ENCODE data around the gene RASL12.

DNA sequence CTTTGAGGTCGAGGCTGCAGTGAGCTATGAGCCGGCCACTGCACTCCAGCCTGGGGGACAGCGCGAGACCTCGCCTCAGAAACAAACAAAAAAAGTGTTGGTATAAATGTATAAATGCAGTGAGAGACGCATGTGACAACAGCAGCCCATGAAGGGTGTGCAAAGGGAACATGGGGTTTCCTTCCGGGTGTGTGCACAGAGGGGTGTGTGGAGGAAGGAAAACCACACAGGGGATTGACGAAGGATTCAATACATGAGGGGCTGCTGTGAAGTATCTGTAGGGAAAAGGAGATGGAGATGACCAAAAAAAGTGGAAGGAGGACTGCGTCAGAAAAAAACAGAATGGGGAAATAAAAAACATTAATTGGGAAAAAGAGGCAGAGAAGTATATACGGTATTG lies 39.5 kb downstream of the RASL12 start:
- TF ChIP-seq, protein P1, sequence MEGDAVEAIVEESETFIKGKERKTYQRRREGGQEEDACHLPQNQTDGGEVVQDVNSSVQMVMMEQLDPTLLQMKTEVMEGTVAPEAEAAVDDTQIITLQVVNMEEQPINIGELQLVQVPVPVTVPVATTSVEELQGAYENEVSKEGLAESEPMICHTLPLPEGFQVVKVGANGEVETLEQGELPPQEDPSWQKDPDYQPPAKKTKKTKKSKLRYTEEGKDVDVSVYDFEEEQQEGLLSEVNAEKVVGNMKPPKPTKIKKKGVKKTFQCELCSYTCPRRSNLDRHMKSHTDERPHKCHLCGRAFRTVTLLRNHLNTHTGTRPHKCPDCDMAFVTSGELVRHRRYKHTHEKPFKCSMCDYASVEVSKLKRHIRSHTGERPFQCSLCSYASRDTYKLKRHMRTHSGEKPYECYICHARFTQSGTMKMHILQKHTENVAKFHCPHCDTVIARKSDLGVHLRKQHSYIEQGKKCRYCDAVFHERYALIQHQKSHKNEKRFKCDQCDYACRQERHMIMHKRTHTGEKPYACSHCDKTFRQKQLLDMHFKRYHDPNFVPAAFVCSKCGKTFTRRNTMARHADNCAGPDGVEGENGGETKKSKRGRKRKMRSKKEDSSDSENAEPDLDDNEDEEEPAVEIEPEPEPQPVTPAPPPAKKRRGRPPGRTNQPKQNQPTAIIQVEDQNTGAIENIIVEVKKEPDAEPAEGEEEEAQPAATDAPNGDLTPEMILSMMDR (IDR thresholded peaks at IDR 0.05 in 8 of 11, conservative IDR thresholded peaks at IDR 0.05 in 3 of 11), result no peak
- no peak for TF ChIP-seq POLR2AphosphoS5 (IDR thresholded peaks at IDR 0.05)
- no peak for TF ChIP-seq POLR2A (IDR thresholded peaks at IDR 0.05)

Data from spleen (tissue), 7 donors.